ENCODE data around the gene CD36. TPM values are rescaled to one million over a fixed set of nuclear protein-coding genes. Genes with fewer than 3 reads are reported as not detected.

The CD36 gene
- total RNA-seq, 1 experiment from 2014 or later, result 0.39 TPM

- CTCF ChIA-PET, result no interaction called here
- POLR2A ChIA-PET (ENCODE audit: low non-redundant PET), result no interaction called here
- no peak for TF ChIP-seq EZH2 (IDR thresholded peaks at IDR 0.05; ENCODE audit: borderline replicate concordance, low read depth, low read length, poor library complexity, severe bottlenecking)
These were observed 9.4 kb upstream of the CD36 start for GRCh38 chr7:80629023-80629422.

GRCh38 chr7:80630608-80631405, 7.6 kb upstream of the CD36 start:
- Histone ChIP-seq H3K36me3 (ENCODE audit: insufficient read depth, low read length, poor library complexity, severe bottlenecking) (no peaks in the 10 kb centered on the region), H3K27me3 (replicated peaks; ENCODE audit: insufficient read depth, low read depth, low read length, poor library complexity) (no peaks in the 10 kb centered on the region), H3K4me3 (ENCODE audit: low read depth, low read length, poor library complexity, severe bottlenecking) (no peak overlapping the region), H3K27ac (ENCODE audit: low read depth, low read length, poor library complexity, severe bottlenecking) (no peak overlapping the region), H3K9me3 (ENCODE audit: low read depth, low read length, poor library complexity, severe bottlenecking) (no peaks in the 10 kb centered on the region), H3K4me1 (ENCODE audit: insufficient read depth, low read length, poor library complexity, severe bottlenecking) (peaks cover 19% of the 10 kb centered on the region)
- DNase-seq (ENCODE audit: low spot score), result peak; percentile 63
- ChIA-PET CTCF (no interaction called here), POLR2A (ENCODE audit: low non-redundant PET) (no interaction called here)
- BruUV-seq (replicated peaks), result no TSS peak
- intact Hi-C loops (cut with micrococcal nuclease; ENCODE audit: unreplicated experiment), result no loop called here
- TF ChIP-seq EZH2 (IDR thresholded peaks at IDR 0.05; ENCODE audit: borderline replicate concordance, low read depth, low read length, poor library complexity, severe bottlenecking) (no peak), CTCF (conservative IDR thresholded peaks at IDR 0.05; ENCODE audit: low read depth, low read length) (no peak)

More at GRCh38 chr7:80629023-80629422, 9.4 kb upstream of the CD36 start:
- Histone ChIP-seq H3K27me3 (replicated peaks; ENCODE audit: insufficient read depth, low read depth, low read length, poor library complexity) (no peaks in the 10 kb centered on the region), H3K36me3 (ENCODE audit: insufficient read depth, low read length, poor library complexity, severe bottlenecking) (no peaks in the 10 kb centered on the region), H3K4me1 (ENCODE audit: insufficient read depth, low read length, poor library complexity, severe bottlenecking) (peaks cover 10% of the 10 kb centered on the region), H3K27ac (ENCODE audit: low read depth, low read length, poor library complexity, severe bottlenecking) (no peak overlapping the region), H3K4me3 (ENCODE audit: low read depth, low read length, poor library complexity, severe bottlenecking) (no peak overlapping the region), H3K9me3 (ENCODE audit: low read depth, low read length, poor library complexity, severe bottlenecking) (no peaks in the 10 kb centered on the region)
- DNase-seq (ENCODE audit: low spot score), result no peak
- intact Hi-C loops (cut with micrococcal nuclease; ENCODE audit: unreplicated experiment), result no loop called here
- BruUV-seq (replicated peaks), result no TSS peak

- Histone ChIP-seq H3K27me3 (replicated peaks; ENCODE audit: insufficient read depth, low read depth, low read length, poor library complexity) (no peaks in the 10 kb centered on the region), H3K27ac (ENCODE audit: low read depth, low read length, poor library complexity, severe bottlenecking) (no peak overlapping the region), H3K9me3 (ENCODE audit: low read depth, low read length, poor library complexity, severe bottlenecking) (no peaks in the 10 kb centered on the region), H3K36me3 (ENCODE audit: insufficient read depth, low read length, poor library complexity, severe bottlenecking) (no peaks in the 10 kb centered on the region), H3K4me3 (ENCODE audit: low read depth, low read length, poor library complexity, severe bottlenecking) (no peak overlapping the region), H3K4me1 (ENCODE audit: insufficient read depth, low read length, poor library complexity, severe bottlenecking) (peaks cover 19% of the 10 kb centered on the region)
- TF ChIP-seq CTCF (conservative IDR thresholded peaks at IDR 0.05; ENCODE audit: low read depth, low read length) (no peak), EZH2 (IDR thresholded peaks at IDR 0.05; ENCODE audit: borderline replicate concordance, low read depth, low read length, poor library complexity, severe bottlenecking) (no peak)
- ChIA-PET CTCF (no interaction called here), POLR2A (ENCODE audit: low non-redundant PET) (interaction anchor here (0.6 kb wide), 1 partner anchor 533 kb away, joined by 3 read pairs; no protein-coding TSS in a partner anchor)
- no TSS peak for BruUV-seq (replicated peaks)
- intact Hi-C loops (cut with micrococcal nuclease; ENCODE audit: unreplicated experiment), result no loop called here
- no peak for DNase-seq (ENCODE audit: low spot score)
These were observed 7.0 kb upstream of the CD36 start for GRCh38 chr7:80631421-80631820.

GRCh38 chr7:80632139-80632538, 6.3 kb upstream of the CD36 start:
- intact Hi-C loops (cut with micrococcal nuclease; ENCODE audit: unreplicated experiment), result no loop called here
- H3K9me3 ChIP-seq (ENCODE audit: low read depth, low read length, poor library complexity, severe bottlenecking), result no peaks in the 10 kb centered on the region
- no peak overlapping the region for H3K4me3 ChIP-seq (ENCODE audit: low read depth, low read length, poor library complexity, severe bottlenecking)
- ChIA-PET CTCF (no interaction called here), POLR2A (ENCODE audit: low non-redundant PET) (no interaction called here)
- H3K36me3 ChIP-seq (ENCODE audit: insufficient read depth, low read length, poor library complexity, severe bottlenecking), result no peaks in the 10 kb centered on the region
- no peaks in the 10 kb centered on the region for H3K27me3 ChIP-seq (replicated peaks; ENCODE audit: insufficient read depth, low read depth, low read length, poor library complexity)
- no peak for DNase-seq (ENCODE audit: low spot score)
- TF ChIP-seq CTCF (conservative IDR thresholded peaks at IDR 0.05; ENCODE audit: low read depth, low read length) (no peak), EZH2 (IDR thresholded peaks at IDR 0.05; ENCODE audit: borderline replicate concordance, low read depth, low read length, poor library complexity, severe bottlenecking) (no peak)
- H3K4me1 ChIP-seq (ENCODE audit: insufficient read depth, low read length, poor library complexity, severe bottlenecking), result peaks cover 19% of the 10 kb centered on the region
- no TSS peak for BruUV-seq (replicated peaks)
- no peak overlapping the region for H3K27ac ChIP-seq (ENCODE audit: low read depth, low read length, poor library complexity, severe bottlenecking)
